Measurements from ENCODE around the gene SNCB. TPM values are rescaled to one million over a fixed set of nuclear protein-coding genes. Genes with fewer than 3 reads are reported as not detected.

The SNCB gene
- total and polyA plus RNA-seq, 2 of the 13 experiments (the other 11 are each of a cell fraction or from before 2014, with no cell fraction given), result not detected

DNA sequence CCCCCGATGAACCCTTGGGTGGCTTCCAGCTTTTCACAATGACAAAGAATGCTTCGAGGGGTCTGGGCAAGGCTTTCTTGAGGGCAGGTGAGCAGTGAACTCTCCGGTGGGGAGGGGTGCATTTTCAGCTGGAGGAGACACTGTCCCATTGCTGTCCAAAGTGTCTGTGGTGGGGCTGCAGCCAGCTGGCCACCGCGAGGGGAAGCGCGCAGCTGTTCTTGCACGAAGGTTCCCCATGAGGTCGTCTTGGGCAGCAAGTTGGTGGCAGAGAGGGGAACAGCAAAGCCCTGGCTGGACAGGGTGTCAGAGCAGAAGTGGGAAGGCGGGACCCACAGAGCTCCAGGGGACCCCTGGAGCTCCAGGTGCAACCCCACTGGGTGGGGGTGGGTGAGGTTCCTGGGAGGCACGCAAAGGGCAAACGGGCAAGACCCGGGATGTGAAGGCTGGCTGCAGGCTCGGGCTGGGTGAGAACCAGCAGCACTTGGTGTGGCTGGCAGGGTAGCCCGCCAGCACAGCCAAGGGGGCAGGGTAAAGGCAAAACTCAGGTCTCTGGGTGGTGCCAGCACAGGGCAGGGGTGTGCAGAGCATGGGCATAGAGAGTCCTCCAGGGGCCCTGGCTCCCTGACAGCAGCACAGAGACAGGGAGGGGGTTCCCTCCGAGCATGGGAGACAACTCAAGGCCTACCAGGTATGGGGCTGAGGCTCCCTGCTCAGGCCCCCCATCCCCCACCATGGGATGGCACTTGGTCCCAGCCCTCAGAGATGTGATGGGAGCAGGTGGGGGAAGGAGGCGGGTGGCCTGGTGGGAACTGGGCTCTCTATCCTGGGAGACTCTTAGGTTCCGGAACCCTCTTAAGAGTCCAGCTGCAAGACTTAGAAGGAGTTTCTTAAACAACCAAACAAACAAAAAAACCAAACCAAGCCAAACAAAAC lies 43.6 kb upstream of the SNCB start:
- ChIA-PET POLR2A (no interaction called here), CTCF (ENCODE audit: low intra/inter-chr PET ratio, low total read pairs) (no interaction called here)
- H2AFZ ChIP-seq (ENCODE audit: low read length), result no peak overlapping the region
- no peak overlapping the region for H3K4me2 ChIP-seq (ENCODE audit: low read depth, low read length)
- H3K27me3 ChIP-seq (ENCODE audit: control insufficient read depth in 1 of 2, insufficient read depth in 2 of 2, low read length in 2 of 2), result peaks cover 0 to 2% of the 10 kb centered on the region in 2 experiments; a peak in 2 of 5 replicates
- H3K9ac ChIP-seq (ENCODE audit: insufficient read depth, low read depth, low read length), result no peak overlapping the region
- no peaks in the 10 kb centered on the region for H3K79me2 ChIP-seq (ENCODE audit: insufficient read depth, low read length)
- TF ChIP-seq ATRX (CRISPR knock-in tag; IDR thresholded peaks at IDR 0.05; ENCODE audit: borderline replicate concordance), result no peak
- TF ChIP-seq ZNF296 (CRISPR knock-in tag; conservative IDR thresholded peaks at IDR 0.05), result no peak
- no peak for TF ChIP-seq ZFP62 (CRISPR knock-in tag; IDR thresholded peaks at IDR 0.05)
- no peak for TF ChIP-seq NR2F1 (CRISPR knock-in tag; IDR thresholded peaks at IDR 0.05)
- no peak for TF ChIP-seq ZNF441 (CRISPR knock-in tag; IDR thresholded peaks at IDR 0.05; ENCODE audit: borderline replicate concordance)
- TF ChIP-seq ZEB1 (IDR thresholded peaks at IDR 0.05; ENCODE audit: insufficient replicate concordance, low read depth), result no peak
- TF ChIP-seq KDM2A (CRISPR knock-in tag; IDR thresholded peaks at IDR 0.05; ENCODE audit: borderline replicate concordance, low read depth), result no peak
- TF ChIP-seq ZNF576 (CRISPR knock-in tag; IDR thresholded peaks at IDR 0.05), result no peak
- no peak for TF ChIP-seq ATF2 (CRISPR knock-in tag; IDR thresholded peaks at IDR 0.05)
- no peak for TF ChIP-seq ZNF333 (CRISPR knock-in tag; IDR thresholded peaks at IDR 0.05; ENCODE audit: borderline replicate concordance)
- TF ChIP-seq ZNF276 (CRISPR knock-in tag; IDR thresholded peaks at IDR 0.05; ENCODE audit: low read depth), result no peak
- TF ChIP-seq ZNF615 (CRISPR knock-in tag; IDR thresholded peaks at IDR 0.05; ENCODE audit: borderline replicate concordance), result no peak
- BruUV-seq (replicated peaks), result no TSS peak
- no peak overlapping the region for H3K4me3 ChIP-seq (replicated peaks in 1 of 3; ENCODE audit: insufficient read depth in 1 of 3, low read depth in 2 of 3, low read length in 3 of 3)
- 53% methylated on average over 13 of the region's 18 CpGs for WGBS (ENCODE audit: low lambda C conversion rate)
- DNase-seq (ENCODE audit: low spot score) (no peak), FAIRE-seq (no peak), ATAC-seq (no peak)
- in situ Hi-C loops (cut with HindIII; ENCODE audit: extremely low pct_ligation_motif_present, low pct_unique_long_range_greater_than_20kb) (no loop called here), intact Hi-C loops (cut with micrococcal nuclease; ENCODE audit: unreplicated experiment) (no loop called here)
- peaks cover 36% of the 10 kb centered on the region for H3K4me1 ChIP-seq (ENCODE audit: insufficient read depth, low read length)
- H3K36me3 ChIP-seq (replicated peaks in 1 of 2; ENCODE audit: control insufficient read depth in 1 of 2, insufficient read depth in 2 of 2, low read length in 2 of 2), result no peaks in the 10 kb centered on the region
- no peak overlapping the region for H3K27ac ChIP-seq (ENCODE audit: extremely low read length, insufficient read depth, low read length)
- H3K9me3 ChIP-seq (ENCODE audit: low read length), result no peaks in the 10 kb centered on the region
- no peaks in the 10 kb centered on the region for H4K20me1 ChIP-seq (ENCODE audit: insufficient read depth, low read length)
